Mesenchymal stem cell (in vitro differentiated cells and primary cell): ENCODE data around the gene TFF2.

ENCODE experiments used
- DNase-seq: peaks from one replicate; pipeline ENCODE4 v3.0.0-alpha.2; 2013
- H2AFZ ChIP-seq: one replicate; pipeline ENCODE4 v1.6.1; 2013; ENCODE audit warnings: low read depth, mild to moderate bottlenecking, control low read depth, inconsistent platforms, low read length, moderate library complexity
- H2AK5ac ChIP-seq: 2 replicates; pipeline ENCODE4 v1.6.1; 2013; ENCODE audit warnings: low read length, moderate library complexity, mild to moderate bottlenecking, inconsistent platforms; ENCODE audit not compliant: severe bottlenecking
- H2BK120ac ChIP-seq: one replicate; pipeline ENCODE4 v1.6.1; 2013; ENCODE audit warnings: low read depth, mild to moderate bottlenecking, inconsistent platforms, low read length, moderate library complexity
- H2BK12ac ChIP-seq, 2 experiments: one replicate each; pipeline ENCODE4 v1.6.1; 2013; ENCODE audit warnings: inconsistent platforms in 2 of 2, low read length in 2 of 2, mild to moderate bottlenecking in 2 of 2, moderate library complexity in 2 of 2, control low read depth in 1 of 2
- H2BK15ac ChIP-seq: one replicate; pipeline ENCODE4 v1.6.1; 2013; ENCODE audit warnings: mild to moderate bottlenecking, low read depth, inconsistent platforms; ENCODE audit not compliant: poor library complexity, severe bottlenecking
- H2BK5ac ChIP-seq: 2 replicates; pipeline ENCODE4 v1.6.1; 2013; ENCODE audit warnings: low read depth, mild to moderate bottlenecking, low read length, control low read depth, inconsistent platforms; ENCODE audit not compliant: poor library complexity, severe bottlenecking
- H3K14ac ChIP-seq, 2 experiments: one replicate each; pipeline ENCODE4 v1.6.1; 2013; ENCODE audit warnings: inconsistent platforms in 2 of 2, low read length in 2 of 2, control low read depth in 1 of 2, mild to moderate bottlenecking in 1 of 2, moderate library complexity in 1 of 2
- H3K18ac ChIP-seq, 2 experiments: one replicate each; pipeline ENCODE4 v1.6.1; 2013; ENCODE audit warnings: inconsistent platforms in 2 of 2, low read length in 2 of 2, control low read depth in 1 of 2, low read depth in 1 of 2, mild to moderate bottlenecking in 1 of 2
- H3K23ac ChIP-seq, 2 experiments: one replicate each; pipeline ENCODE4 v1.6.1; 2013; ENCODE audit warnings: inconsistent platforms in 2 of 2, low read length in 2 of 2, mild to moderate bottlenecking in 2 of 2, moderate library complexity in 2 of 2, control low read depth in 1 of 2
- H3K27ac ChIP-seq: 2 replicates; pipeline ENCODE4 v1.5.1; 2013; ENCODE audit warnings: mild to moderate bottlenecking, moderate library complexity, low read length, control low read depth, inconsistent platforms; ENCODE audit not compliant: poor library complexity, severe bottlenecking
- H3K27me3 ChIP-seq, 2 experiments: 2 replicates each; pipeline versions ENCODE4 v1.6.1 to v1.7.0; 2013; ENCODE audit warnings: low read length in 2 of 2, mild to moderate bottlenecking in 2 of 2, moderate library complexity in 2 of 2, control low read depth in 1 of 2, inconsistent platforms in 1 of 2; ENCODE audit not compliant: control insufficient read depth in 1 of 2, insufficient read depth in 1 of 2
- H3K36me3 ChIP-seq, 2 experiments: 2 replicates each; pipeline versions ENCODE4 v1.6.1 to v1.7.0; 2013; ENCODE audit warnings: low read length in 2 of 2, control low read depth in 1 of 2, inconsistent platforms in 1 of 2, low read depth in 1 of 2, mild to moderate bottlenecking in 1 of 2; ENCODE audit not compliant: insufficient read depth in 2 of 2, control insufficient read depth in 1 of 2
- H3K4ac ChIP-seq, 2 experiments: one replicate each; pipeline ENCODE4 v1.6.1; 2013; ENCODE audit warnings: inconsistent platforms in 2 of 2, low read length in 2 of 2, mild to moderate bottlenecking in 2 of 2, moderate library complexity in 2 of 2, control low read depth in 1 of 2, low read depth in 1 of 2
- H3K4me1 ChIP-seq: 2 replicates; pipeline ENCODE4 v1.6.1; 2013; ENCODE audit warnings: low read depth, low read length, control low read depth; ENCODE audit not compliant: control insufficient read depth, insufficient read depth
- H3K4me2 ChIP-seq: 2 replicates; pipeline ENCODE4 v1.6.1; 2013; ENCODE audit warnings: low read length, mild to moderate bottlenecking, inconsistent platforms; ENCODE audit not compliant: poor library complexity, severe bottlenecking
- H3K4me3 ChIP-seq, 2 experiments: 2 replicates each; pipeline versions ENCODE4 v1.5.1 to v1.7.0; 2013; ENCODE audit warnings: low read length in 2 of 2, mild to moderate bottlenecking in 2 of 2, control low read depth in 1 of 2, low read depth in 1 of 2; ENCODE audit not compliant: insufficient read depth in 1 of 2
- H3K79me1 ChIP-seq: replicated peaks from 2 replicates; pipeline ENCODE4 v1.6.1; 2013; ENCODE audit warnings: mild to moderate bottlenecking, control low read depth, low read length, inconsistent platforms; ENCODE audit not compliant: poor library complexity, severe bottlenecking
- H3K9ac ChIP-seq: 2 replicates; pipeline ENCODE4 v1.7.0; 2013; ENCODE audit warnings: mild to moderate bottlenecking, low read length, moderate library complexity
- H3K9me3 ChIP-seq: 2 replicates; pipeline ENCODE4 v1.7.0; 2013; ENCODE audit warnings: mild to moderate bottlenecking, low read length; ENCODE audit not compliant: control insufficient read depth
- H4K8ac ChIP-seq: one replicate; pipeline ENCODE4 v1.6.1; 2013; ENCODE audit warnings: inconsistent platforms, mild to moderate bottlenecking, low read length, moderate library complexity
- H4K91ac ChIP-seq: one replicate; pipeline ENCODE4 v1.6.1; 2013; ENCODE audit warnings: mild to moderate bottlenecking, low read length, inconsistent platforms
- WGBS: methylation state at CpG from one replicate; pipeline ENCODE4 v1.1.7; 2013; ENCODE audit warnings: mixed read lengths; 5-methylcytosine and 5-hydroxymethylcytosine counted together

Gene TFF2

DNA sequence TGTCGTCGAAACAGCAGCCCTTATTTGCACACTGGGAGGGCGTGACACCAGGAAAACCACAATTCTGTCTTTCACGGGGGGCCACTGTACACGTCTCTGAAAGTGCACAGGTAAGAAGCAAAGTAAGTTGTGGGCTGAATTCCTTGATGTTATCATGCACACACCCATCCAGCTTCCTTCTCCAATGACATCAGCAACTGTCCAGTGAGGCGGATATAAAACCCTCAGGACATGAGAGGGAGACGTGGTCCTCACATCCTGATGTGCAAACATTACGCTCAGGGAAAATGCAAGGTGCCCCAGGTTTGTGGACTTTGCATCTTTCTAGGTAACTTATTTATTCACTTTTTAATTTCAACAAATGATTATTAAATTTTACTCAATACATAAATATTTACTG lies 12.5 kb upstream of the TFF2 start:
- H3K18ac ChIP-seq: no peak overlapping the region
- H3K4me3 ChIP-seq: no peak overlapping the region
- DNase-seq: no peak
- no peak overlapping the region for H3K9ac ChIP-seq
- no peak overlapping the region for H4K8ac ChIP-seq
- no peak overlapping the region for H3K27ac ChIP-seq
- H2BK15ac ChIP-seq: no peak overlapping the region
- H2AK5ac ChIP-seq: no peak overlapping the region
- H3K79me1 ChIP-seq: no peaks in the 10 kb centered on the region
- H3K23ac ChIP-seq: no peak overlapping the region
- no peak overlapping the region for H3K4ac ChIP-seq
- H3K14ac ChIP-seq: no peak overlapping the region
- H2AFZ ChIP-seq: no peak overlapping the region
- H3K27me3 ChIP-seq: peaks cover 26 to 39% of the 10 kb centered on the region in 2 experiments
- H3K4me2 ChIP-seq: no peak overlapping the region
- WGBS: 79% methylated on average over 7 of the region's 8 CpGs
- no peak overlapping the region for H4K91ac ChIP-seq
- H2BK120ac ChIP-seq: no peak overlapping the region
- no peaks in the 10 kb centered on the region for H3K36me3 ChIP-seq
- peaks cover 2% of the 10 kb centered on the region for H3K4me1 ChIP-seq
- H2BK5ac ChIP-seq: no peak overlapping the region
- H2BK12ac ChIP-seq: no peak overlapping the region
- H3K9me3 ChIP-seq: peaks cover 8% of the 10 kb centered on the region

DNA sequence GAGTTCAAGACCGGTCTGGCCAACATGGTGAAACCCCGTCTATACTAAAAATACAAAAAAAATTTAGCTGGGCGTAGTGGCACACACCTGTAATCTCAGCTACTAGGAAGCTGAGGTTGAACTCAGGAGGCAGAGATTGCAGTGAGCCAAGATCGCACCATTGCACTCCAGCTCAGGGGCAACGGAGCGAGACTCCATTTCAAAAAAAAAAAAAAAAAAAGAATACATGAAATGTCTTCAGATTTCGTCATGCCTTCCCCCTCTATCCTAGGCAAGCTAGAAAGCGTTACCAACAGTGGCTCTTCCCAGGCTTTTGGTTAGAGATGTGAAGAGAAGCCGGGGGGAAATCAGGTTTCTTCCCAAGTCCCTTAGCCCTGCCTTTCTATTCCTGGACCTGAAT lies 11.9 kb upstream of the TFF2 start:
- Histone ChIP-seq H3K18ac (no peak overlapping the region), H3K9me3 (peaks cover 8% of the 10 kb centered on the region), H3K27ac (no peak overlapping the region), H4K91ac (no peak overlapping the region), H3K9ac (no peak overlapping the region), H3K36me3 (no peaks in the 10 kb centered on the region), H3K79me1 (no peaks in the 10 kb centered on the region), H3K14ac (no peak overlapping the region), H3K4me1 (peaks cover 2% of the 10 kb centered on the region), H3K4ac (no peak overlapping the region), H3K4me3 (no peak overlapping the region), H3K27me3 (peaks cover 26 to 39% of the 10 kb centered on the region in 2 experiments), H2BK15ac (no peak overlapping the region), H4K8ac (no peak overlapping the region), H2AK5ac (no peak overlapping the region), H3K4me2 (no peak overlapping the region), H2BK12ac (no peak overlapping the region), H2AFZ (no peak overlapping the region), H3K23ac (no peak overlapping the region), H2BK120ac (no peak overlapping the region), H2BK5ac (no peak overlapping the region)
- 88% methylated on average over 9 of the region's 9 CpGs for WGBS
- DNase-seq: no peak

DNA sequence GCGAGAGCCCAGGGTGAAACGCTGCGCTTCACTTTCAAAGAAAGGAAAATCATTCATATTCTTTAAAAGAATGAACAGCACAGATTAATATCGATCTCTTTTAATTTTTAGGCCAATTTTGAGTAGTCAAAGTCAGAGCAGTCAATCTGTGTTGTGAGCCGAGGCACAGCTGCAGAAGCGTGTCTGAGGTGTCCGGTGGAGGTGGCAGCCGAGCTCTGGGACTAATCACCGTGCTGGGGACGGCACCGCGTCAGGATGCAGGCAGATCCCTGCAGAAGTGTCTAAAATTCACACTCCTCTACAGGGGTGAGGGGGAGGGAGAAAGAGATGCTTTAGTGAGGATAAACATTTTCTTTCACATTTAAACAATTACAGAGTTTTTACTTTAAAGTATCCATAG lies 11.4 kb upstream of the TFF2 start:
- no peaks in the 10 kb centered on the region for H3K79me1 ChIP-seq
- no peak overlapping the region for H2BK12ac ChIP-seq
- H3K27me3 ChIP-seq: peaks cover 29 to 38% of the 10 kb centered on the region in 2 experiments
- H2BK5ac ChIP-seq: no peak overlapping the region
- H3K36me3 ChIP-seq: no peaks in the 10 kb centered on the region
- peaks cover 2% of the 10 kb centered on the region for H3K4me1 ChIP-seq
- H4K8ac ChIP-seq: no peak overlapping the region
- no peak overlapping the region for H3K9ac ChIP-seq
- no peak overlapping the region for H3K14ac ChIP-seq
- DNase-seq: no peak
- WGBS: 86% methylated on average over 6 of the region's 12 CpGs
- no peak overlapping the region for H2AFZ ChIP-seq
- H3K27ac ChIP-seq: no peak overlapping the region
- H3K9me3 ChIP-seq: peaks cover 8% of the 10 kb centered on the region
- H3K23ac ChIP-seq: no peak overlapping the region
- H2BK15ac ChIP-seq: no peak overlapping the region
- no peak overlapping the region for H3K4ac ChIP-seq
- no peak overlapping the region for H4K91ac ChIP-seq
- no peak overlapping the region for H3K18ac ChIP-seq
- no peak overlapping the region for H2BK120ac ChIP-seq
- H2AK5ac ChIP-seq: no peak overlapping the region
- H3K4me3 ChIP-seq: no peak overlapping the region
- H3K4me2 ChIP-seq: no peak overlapping the region

DNA sequence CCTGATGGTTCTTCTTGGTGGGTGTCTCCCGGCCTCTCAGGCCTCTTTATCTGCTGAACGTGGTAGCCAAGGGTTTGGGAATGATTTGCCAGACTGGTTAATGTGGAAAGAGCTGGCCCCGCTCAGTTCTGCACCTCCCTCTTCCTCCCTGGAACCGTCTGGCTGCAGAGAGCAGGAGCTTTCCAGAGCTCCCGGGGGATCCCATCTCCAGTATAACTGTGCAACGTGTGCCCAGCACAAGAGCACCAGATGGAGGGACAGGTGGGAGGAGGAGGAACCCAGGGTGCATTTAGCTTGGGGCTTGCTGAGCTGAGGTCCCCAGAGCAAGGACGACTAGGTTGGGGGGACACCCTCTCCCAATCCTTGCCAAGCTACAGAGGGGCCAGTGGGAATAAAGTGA lies 10.5 kb upstream of the TFF2 start:
- H3K14ac ChIP-seq: no peak overlapping the region
- no peak overlapping the region for H2BK5ac ChIP-seq
- no peak overlapping the region for H3K18ac ChIP-seq
- H3K4ac ChIP-seq: no peak overlapping the region
- no peak overlapping the region for H2BK120ac ChIP-seq
- peaks cover 35 to 37% of the 10 kb centered on the region in 2 experiments for H3K27me3 ChIP-seq
- no peak overlapping the region for H4K91ac ChIP-seq
- H2BK12ac ChIP-seq: no peak overlapping the region
- H3K23ac ChIP-seq: no peak overlapping the region
- no peak for DNase-seq
- no peak overlapping the region for H2AK5ac ChIP-seq
- WGBS: 72% methylated on average over 6 of the region's 7 CpGs
- H3K79me1 ChIP-seq: no peaks in the 10 kb centered on the region
- H3K4me3 ChIP-seq: no peak overlapping the region
- H2BK15ac ChIP-seq: no peak overlapping the region
- no peak overlapping the region for H3K9ac ChIP-seq
- no peak overlapping the region for H3K27ac ChIP-seq
- H3K9me3 ChIP-seq: peaks cover 8% of the 10 kb centered on the region
- peaks cover 2% of the 10 kb centered on the region for H3K4me1 ChIP-seq
- no peaks in the 10 kb centered on the region for H3K36me3 ChIP-seq
- no peak overlapping the region for H2AFZ ChIP-seq
- no peak overlapping the region for H4K8ac ChIP-seq
- no peak overlapping the region for H3K4me2 ChIP-seq
